SHP77 (cell line): Measurements from ENCODE around the gene YOD1.
A peak's percentile ranks its signal among the peaks of the same experiment; 100 is the strongest.

ENCODE experiments used
- DNase-seq, 2 experiments: peaks; one replicate each; lab custom pipeline; 2025; lab: John Stamatoyannopoulos, UW

Gene YOD1

DNA sequence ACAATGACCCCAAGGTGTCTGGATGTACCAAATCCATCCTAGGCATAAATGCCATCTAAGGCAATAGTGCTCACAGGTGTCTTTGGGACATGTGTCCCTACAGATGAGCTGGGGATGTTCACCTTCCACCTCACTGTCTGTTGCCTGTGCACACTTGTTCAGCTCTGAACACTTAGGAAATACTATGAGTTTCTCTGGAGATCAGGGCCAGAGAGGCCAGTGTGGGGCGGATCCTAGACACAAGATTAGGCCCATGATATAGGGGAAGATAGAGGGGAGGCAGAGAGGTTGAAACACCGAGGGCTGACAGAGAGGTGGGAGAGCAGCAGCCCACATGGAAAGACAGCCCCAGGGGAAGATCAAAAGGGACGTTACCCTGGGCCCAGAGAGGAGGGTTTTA is 44.1 kb downstream of the YOD1 start:
- DNase-seq = no peak

DNA sequence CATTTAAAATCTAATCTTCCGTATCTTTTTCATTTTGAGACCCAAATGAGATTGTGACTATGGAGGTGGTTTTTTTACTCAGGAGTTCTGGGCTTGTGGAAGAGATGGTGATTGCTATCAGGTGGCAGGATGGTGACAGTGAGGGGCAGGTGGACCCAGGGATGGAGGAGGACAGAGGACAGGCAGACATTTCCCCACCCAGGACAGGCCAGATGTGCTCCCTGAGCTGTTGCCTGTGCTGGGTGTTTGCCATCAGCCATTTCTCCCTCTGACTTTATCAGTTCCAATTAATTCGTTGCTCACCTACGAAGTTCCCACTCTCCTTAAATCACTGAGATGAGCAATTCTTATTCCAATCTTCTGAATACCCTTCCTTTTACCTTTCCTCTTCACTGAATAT is 44.9 kb downstream of the YOD1 start:
- no peak for DNase-seq

DNA sequence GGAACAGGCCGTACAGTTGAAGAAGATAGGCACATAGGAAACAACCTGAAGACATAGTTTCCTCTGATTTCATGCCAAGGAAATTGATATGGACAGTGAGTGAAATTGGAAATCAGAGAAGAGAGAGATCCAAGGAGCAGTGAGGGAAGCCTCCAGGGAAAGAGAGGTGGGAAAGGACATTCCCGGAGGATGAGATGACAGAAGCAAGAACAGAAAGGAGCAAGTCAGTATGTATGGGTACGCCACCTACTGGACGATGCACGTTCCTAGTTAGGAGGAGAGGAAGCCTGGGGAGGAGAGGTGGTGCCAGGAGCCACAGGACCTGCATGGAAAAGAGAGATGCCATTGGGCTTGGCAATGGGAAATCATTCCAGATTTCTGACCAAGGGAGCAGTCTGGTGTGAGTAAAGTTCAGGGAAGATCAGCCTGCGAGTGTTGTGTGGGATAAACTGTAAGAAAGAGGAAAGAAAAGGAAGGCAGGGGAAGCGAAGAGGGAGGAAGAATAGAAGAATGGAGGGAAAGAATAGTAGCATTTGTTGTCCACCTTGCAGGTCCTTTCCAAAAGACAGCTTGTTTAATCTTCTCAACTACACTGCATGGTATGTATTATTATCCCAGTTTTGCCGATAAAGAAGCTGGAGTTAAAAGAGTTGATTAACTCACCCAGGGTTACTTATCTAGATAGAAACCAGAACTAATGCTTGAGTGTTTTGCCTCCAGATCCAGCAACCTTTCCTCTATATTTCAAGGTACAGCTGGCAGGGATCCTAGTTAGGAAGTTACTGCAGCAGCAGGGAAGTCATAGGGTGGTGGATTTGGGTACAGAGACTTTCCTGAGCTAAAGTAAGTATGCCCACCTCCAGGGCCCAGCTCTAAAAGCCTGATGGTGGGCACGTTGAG is 45.8 kb downstream of the YOD1 start:
- DNase-seq = peak; percentile 40 to 52

GRCh38 chr1:207003210-207003609 is 47.8 kb downstream of the YOD1 start:
- no peak for DNase-seq

GRCh38 chr1:207002724-207003146 is 48.3 kb downstream of the YOD1 start:
- no peak for DNase-seq

- no peak for DNase-seq
These were observed 49.3 kb downstream of the YOD1 start for GRCh38 chr1:207001492-207002245.

- DNase-seq = no peak
These were observed 50.2 kb downstream of the YOD1 start for GRCh38 chr1:207000651-207001291.

GRCh38 chr1:206998816-206999215 is 52.2 kb downstream of the YOD1 start:
- no peak for DNase-seq
